Neural cell (in vitro differentiated cells): ENCODE data around the gene EIF4G3.

Source experiments
- EP300 ChIP-seq: fragments of 450-650 bp; conservative IDR thresholded peaks from 2 replicates; pipeline ENCODE4 v1.6.1; 2014; ENCODE audit warnings: antibody characterized with exemption, mild to moderate bottlenecking, moderate library complexity; ENCODE audit not compliant: poor library complexity, severe bottlenecking
- EZH2 ChIP-seq: fragments of 200-600, 300-800 bp; shearing (Covaris generic), sonication (generic); IDR thresholded peaks from 2 replicates; pipeline ENCODE4 v1.6.1; 2014; ENCODE audit warnings: antibody characterized with exemption, low read length, borderline replicate concordance, mild to moderate bottlenecking; ENCODE audit not compliant: insufficient read depth, poor library complexity, severe bottlenecking
- MXI1 ChIP-seq: fragments of 450-650 bp; conservative IDR thresholded peaks from 2 replicates; pipeline ENCODE4 v1.6.1; 2014; ENCODE audit warnings: antibody characterized with exemption, mild to moderate bottlenecking; ENCODE audit not compliant: poor library complexity, severe bottlenecking
- POLR2AphosphoS5 ChIP-seq: IDR thresholded peaks from 2 replicates; pipeline ENCODE4 v1.6.1; 2012
- RAD21 ChIP-seq: fragments of 450-650 bp; conservative IDR thresholded peaks from 2 replicates; pipeline ENCODE4 v1.6.1; 2014; ENCODE audit warnings: antibody characterized with exemption, mild to moderate bottlenecking, moderate library complexity
- REST ChIP-seq: IDR thresholded peaks from 2 replicates; pipeline ENCODE4 v1.6.1; 2012; ENCODE audit warnings: borderline replicate concordance
- TAF1 ChIP-seq: IDR thresholded peaks from 2 replicates; pipeline ENCODE4 v1.6.1; 2012; ENCODE audit warnings: low read depth
- TF ChIP-seq, protein P1 (sequence below): fragments of 450-650 bp; IDR thresholded peaks from 2 replicates; pipeline ENCODE4 v1.5.1; 2014; ENCODE audit warnings: antibody characterized with exemption, mild to moderate bottlenecking, moderate library complexity; ENCODE audit not compliant: poor library complexity, severe bottlenecking

DNA sequence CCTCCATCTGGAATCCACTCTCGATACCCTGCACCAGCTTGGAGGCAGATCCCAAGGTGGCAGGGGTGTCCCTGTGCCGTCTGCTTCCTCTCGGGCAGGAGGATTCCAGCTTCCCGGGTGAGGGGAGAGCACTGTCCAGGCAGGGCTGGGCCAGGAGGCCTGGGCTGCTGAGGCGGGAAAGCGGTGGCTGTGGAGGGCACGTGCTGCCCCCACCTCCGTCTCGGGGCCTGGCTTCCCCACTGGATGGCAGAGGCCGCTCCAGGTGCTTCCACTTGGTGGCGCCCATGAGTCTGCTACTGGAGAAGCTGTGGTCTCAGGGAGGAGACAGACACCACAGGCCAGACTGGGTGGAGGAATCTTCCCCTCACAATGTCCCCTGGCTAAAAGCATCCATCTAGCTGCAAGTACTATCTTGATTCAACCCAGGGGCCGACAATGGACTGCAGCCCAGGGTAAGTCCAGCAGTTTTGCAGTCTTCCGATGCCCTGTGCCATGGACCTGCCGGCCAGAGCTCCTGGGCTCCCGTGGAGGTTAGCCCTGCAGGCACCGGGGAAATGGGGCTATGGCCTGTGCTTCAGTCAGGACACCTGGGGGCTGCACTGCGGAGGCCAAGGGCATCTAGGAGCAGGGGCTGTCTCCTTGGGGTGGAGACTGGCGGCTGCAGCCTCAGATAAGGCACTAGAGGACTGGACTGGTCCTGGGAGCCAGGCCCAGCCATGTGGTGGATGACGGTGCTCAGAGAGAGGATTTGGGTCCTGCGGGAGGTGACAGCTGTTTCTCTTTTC is 41.3 kb upstream of the EIF4G3 start:
- TF ChIP-seq, protein P1, sequence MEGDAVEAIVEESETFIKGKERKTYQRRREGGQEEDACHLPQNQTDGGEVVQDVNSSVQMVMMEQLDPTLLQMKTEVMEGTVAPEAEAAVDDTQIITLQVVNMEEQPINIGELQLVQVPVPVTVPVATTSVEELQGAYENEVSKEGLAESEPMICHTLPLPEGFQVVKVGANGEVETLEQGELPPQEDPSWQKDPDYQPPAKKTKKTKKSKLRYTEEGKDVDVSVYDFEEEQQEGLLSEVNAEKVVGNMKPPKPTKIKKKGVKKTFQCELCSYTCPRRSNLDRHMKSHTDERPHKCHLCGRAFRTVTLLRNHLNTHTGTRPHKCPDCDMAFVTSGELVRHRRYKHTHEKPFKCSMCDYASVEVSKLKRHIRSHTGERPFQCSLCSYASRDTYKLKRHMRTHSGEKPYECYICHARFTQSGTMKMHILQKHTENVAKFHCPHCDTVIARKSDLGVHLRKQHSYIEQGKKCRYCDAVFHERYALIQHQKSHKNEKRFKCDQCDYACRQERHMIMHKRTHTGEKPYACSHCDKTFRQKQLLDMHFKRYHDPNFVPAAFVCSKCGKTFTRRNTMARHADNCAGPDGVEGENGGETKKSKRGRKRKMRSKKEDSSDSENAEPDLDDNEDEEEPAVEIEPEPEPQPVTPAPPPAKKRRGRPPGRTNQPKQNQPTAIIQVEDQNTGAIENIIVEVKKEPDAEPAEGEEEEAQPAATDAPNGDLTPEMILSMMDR, result no peak
- TF ChIP-seq EZH2, result no peak
- TF ChIP-seq POLR2AphosphoS5, result no peak
- TF ChIP-seq MXI1, result no peak
- TF ChIP-seq RAD21, result no peak
- TF ChIP-seq REST, result no peak
- no peak for TF ChIP-seq EP300
- no peak for TF ChIP-seq TAF1
